IPS DF 6.9 (cell line): Measurements from ENCODE around the gene SAMSN1.

Source experiments
- DNase-seq: peaks from one replicate; pipeline ENCODE4 v3.0.0-alpha.2; 2013; ENCODE audit warnings: low read depth, low spot score
- H3K27ac ChIP-seq: one replicate; pipeline ENCODE4 v1.5.1; 2013; ENCODE audit warnings: low read length, control low read depth
- H3K27me3 ChIP-seq: 2 replicates; pipeline ENCODE4 v1.6.1; 2013; ENCODE audit warnings: mild to moderate bottlenecking, low read length; ENCODE audit not compliant: control insufficient read depth, insufficient read depth
- H3K36me3 ChIP-seq: 2 replicates; pipeline ENCODE4 v1.6.1; 2013; ENCODE audit warnings: low read length; ENCODE audit not compliant: control insufficient read depth, insufficient read depth
- H3K4me1 ChIP-seq: 2 replicates; pipeline ENCODE4 v1.6.1; 2013; ENCODE audit warnings: low read length; ENCODE audit not compliant: control insufficient read depth, insufficient read depth
- H3K4me3 ChIP-seq: 2 replicates; pipeline ENCODE4 v1.5.1; 2013; ENCODE audit warnings: mild to moderate bottlenecking, low read length
- H3K9me3 ChIP-seq: 2 replicates; pipeline ENCODE4 v1.6.1; 2013; ENCODE audit warnings: low read length, inconsistent platforms; ENCODE audit not compliant: control insufficient read depth, insufficient read depth
- WGBS: extraction: QIAGEN DNeasy Blood & Tissue Kit; methylation state at CpG from one replicate; pipeline ENCODE4 v1.1.7; 2013; ENCODE audit warnings: mixed read lengths, missing lambda C conversion rate; ENCODE audit not compliant: insufficient read length, insufficient coverage; 5-methylcytosine and 5-hydroxymethylcytosine counted together

The SAMSN1 gene

DNA sequence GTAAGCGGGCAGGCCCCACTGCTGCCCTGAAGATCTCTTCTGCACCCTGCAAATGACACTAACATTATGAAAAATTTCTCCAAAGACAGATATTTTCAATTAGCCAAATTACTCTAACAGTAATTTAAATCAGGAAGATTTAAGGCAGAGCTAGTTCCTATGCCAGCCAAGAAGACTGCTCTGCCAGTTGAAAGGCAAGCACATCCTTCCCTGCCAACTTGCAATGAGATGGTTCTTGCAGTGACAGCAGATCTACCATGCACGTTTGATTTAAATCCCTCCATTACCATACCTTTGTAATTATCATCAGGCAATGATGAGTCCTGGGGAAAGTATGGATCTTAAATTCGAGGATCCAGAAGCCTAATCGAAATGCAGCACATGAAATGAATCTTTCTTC, 76.5 kb downstream of the SAMSN1 start:
- Histone ChIP-seq H3K27ac (no peak overlapping the region), H3K9me3 (no peaks in the 10 kb centered on the region), H3K27me3 (no peaks in the 10 kb centered on the region), H3K36me3 (no peaks in the 10 kb centered on the region), H3K4me1 (no peaks in the 10 kb centered on the region; the same call in 1 of the 2 replicates), H3K4me3 (no peak overlapping the region)
- DNase-seq = no peak
- no CpG with 5 or more reads among the region's 4 CpGs for WGBS

DNA sequence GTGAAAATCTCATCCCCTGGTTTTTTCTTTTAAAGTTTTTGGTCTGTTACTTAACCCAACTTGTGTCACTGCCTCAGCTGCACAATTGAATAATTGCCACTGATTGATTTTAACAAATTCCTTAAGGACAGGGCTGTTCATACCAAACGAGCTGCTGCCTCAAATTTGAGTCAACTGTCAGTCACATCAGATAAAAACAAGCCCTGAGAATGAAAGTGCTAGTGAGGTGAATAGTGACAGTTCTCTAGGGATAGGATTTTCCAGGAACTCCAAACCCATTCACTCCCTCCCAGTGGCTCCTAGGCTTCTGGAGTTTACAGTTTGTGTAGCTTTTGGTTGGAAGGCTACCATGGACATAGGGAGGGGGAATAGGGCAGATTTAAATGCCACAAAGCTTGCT, 79.4 kb downstream of the SAMSN1 start:
- H3K4me1 ChIP-seq = no peaks in the 10 kb centered on the region; the same call in 1 of the 2 replicates
- H3K27ac ChIP-seq = no peak overlapping the region
- no peaks in the 10 kb centered on the region for H3K9me3 ChIP-seq
- H3K27me3 ChIP-seq = no peaks in the 10 kb centered on the region
- H3K4me3 ChIP-seq = no peak overlapping the region
- no CpG with 5 or more reads among the region's 1 CpG for WGBS
- DNase-seq = no peak
- no peaks in the 10 kb centered on the region for H3K36me3 ChIP-seq

DNA sequence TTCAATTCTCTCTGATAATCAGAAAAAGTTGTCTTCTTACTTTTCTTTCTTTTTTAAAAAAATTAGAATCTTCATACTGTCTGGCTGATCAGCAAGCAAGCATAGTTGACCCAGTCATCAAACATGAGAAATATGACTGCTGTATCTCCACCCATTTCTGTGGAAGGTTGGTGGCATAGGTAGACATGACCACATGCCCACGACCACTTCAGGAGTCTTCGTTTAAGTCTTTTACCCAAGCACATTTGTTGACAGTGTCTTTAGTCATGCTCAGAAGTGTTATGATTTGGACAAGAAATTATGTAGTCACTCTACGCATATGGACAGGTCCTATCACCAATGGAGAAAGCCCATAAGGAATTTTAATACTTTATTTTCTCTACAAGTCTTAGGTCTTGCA, 88.4 kb downstream of the SAMSN1 start:
- H3K36me3 ChIP-seq = no peaks in the 10 kb centered on the region

DNA sequence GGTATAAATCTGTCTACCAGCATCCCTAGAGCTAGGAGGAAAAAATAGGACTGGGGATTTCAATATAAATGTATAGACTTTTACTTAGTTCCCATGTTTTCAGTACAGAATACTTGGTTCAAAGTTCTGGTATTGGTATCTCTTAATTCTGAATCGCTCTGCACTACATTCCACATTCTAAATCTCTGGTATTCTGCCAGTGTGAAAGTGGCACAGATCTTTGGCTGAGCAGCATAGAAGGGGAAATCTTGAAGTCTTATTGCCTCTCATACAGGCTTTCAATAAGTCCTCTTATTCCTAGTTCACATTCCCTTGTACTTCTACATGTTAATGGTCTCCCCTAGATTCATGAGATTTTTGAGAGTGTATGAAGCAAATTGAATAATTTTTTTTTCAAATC, 89.2 kb downstream of the SAMSN1 start:
- WGBS = no CpG with 5 or more reads among the region's 1 CpG

More for the DNA sequence above, 88.4 kb downstream of the SAMSN1 start:
- no peaks in the 10 kb centered on the region for H3K9me3 ChIP-seq
- no peak overlapping the region for H3K4me3 ChIP-seq
- no peak for DNase-seq
- H3K27ac ChIP-seq = no peak overlapping the region
- WGBS = no CpG with 5 or more reads among the region's 3 CpGs
- no peaks in the 10 kb centered on the region for H3K4me1 ChIP-seq
- H3K27me3 ChIP-seq = no peaks in the 10 kb centered on the region

DNA sequence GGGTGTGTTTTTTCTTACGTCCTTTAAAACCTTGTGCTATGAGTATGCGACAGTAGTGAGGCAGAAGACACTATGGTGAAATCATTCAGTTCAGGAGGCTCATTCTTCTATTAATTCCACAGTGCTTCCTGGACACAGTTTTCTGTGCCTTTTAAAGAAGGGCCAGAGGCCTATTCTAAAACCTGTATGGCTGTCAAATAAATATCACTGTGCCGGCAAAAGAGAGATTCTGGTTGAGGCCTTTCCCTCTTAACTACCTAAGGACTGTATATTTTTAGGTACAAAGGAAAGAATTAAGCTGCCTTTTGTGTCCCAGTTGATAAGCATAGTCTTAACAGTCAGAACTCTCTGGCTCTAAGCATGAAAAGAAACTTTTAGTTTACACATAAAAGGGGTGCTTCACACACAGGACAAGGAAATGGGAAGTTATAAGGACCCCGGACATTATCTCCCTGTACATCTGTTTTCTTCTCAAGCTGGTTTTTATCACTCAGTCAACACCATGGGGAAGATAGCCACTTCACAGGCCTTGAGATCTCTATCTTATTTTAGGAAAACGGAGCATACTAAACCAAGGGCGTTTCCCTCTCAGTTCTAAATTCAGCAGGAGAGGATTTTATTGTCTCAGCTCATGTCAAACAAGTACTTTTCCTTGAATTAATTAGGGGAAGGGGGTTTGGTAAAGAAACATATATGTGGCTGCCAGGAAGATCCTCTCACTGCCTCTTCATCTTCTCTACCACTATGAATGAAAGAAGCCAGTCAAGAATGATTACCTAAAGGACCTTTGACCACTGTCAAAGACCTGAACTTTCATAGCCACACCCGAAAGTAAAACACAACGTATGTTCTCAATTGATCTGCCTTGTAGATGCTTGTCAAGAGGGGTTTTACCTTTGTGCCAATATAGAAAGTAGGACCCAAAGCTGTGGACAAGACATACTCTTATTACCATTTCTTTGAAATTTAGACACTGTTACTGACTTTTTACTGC, 91.8 kb downstream of the SAMSN1 start:
- Histone ChIP-seq H3K9me3 (no peaks in the 10 kb centered on the region), H3K4me3 (no peak overlapping the region), H3K27ac (no peak overlapping the region), H3K36me3 (no peaks in the 10 kb centered on the region), H3K27me3 (no peaks in the 10 kb centered on the region), H3K4me1 (no peaks in the 10 kb centered on the region)
- DNase-seq = no peak
- WGBS = no CpG with 5 or more reads among the region's 8 CpGs

More for the DNA sequence above, 89.2 kb downstream of the SAMSN1 start:
- H3K27me3 ChIP-seq = no peaks in the 10 kb centered on the region
- no peak overlapping the region for H3K4me3 ChIP-seq
- no peak for DNase-seq
- H3K4me1 ChIP-seq = no peaks in the 10 kb centered on the region
- H3K36me3 ChIP-seq = no peaks in the 10 kb centered on the region
- H3K27ac ChIP-seq = no peak overlapping the region
- no peaks in the 10 kb centered on the region for H3K9me3 ChIP-seq

DNA sequence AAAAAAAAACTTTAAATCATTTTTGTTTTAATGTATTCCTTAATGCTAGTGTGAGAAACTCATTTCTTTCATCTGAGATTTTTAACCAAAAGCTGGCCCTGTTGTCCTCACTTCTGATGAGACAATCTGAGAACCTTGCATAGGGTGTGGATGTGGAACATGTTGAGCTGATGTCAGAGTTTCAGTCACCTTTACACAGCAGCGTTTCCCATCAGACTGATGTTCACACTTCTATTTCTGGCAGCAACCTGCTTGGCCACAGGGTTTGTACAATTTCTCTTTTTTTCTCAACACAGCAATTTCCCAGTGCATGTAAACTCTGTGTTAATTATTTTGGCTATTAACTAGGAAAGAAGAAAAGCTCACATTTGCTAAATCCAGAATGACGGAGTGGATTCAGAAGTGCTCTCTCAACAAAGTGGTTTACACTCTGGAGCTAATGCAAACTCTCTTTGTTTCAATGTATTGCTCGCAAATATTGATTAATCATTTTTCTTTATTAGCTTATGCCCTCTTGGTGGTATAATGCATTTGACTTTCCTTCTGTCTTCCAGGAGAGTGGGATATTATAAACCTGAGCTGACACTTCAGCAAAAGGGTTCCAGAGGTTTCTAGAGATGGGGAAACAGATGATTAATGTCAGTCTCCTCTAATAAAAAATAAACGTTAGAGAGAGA, 92.6 kb downstream of the SAMSN1 start:
- H3K27ac ChIP-seq = no peak overlapping the region
- H3K4me3 ChIP-seq = no peak overlapping the region
- no peaks in the 10 kb centered on the region for H3K27me3 ChIP-seq
- H3K4me1 ChIP-seq = no peaks in the 10 kb centered on the region
- no peak for DNase-seq
- no peaks in the 10 kb centered on the region for H3K9me3 ChIP-seq
- no peaks in the 10 kb centered on the region for H3K36me3 ChIP-seq
- WGBS = no CpG with 5 or more reads among the region's 4 CpGs

DNA sequence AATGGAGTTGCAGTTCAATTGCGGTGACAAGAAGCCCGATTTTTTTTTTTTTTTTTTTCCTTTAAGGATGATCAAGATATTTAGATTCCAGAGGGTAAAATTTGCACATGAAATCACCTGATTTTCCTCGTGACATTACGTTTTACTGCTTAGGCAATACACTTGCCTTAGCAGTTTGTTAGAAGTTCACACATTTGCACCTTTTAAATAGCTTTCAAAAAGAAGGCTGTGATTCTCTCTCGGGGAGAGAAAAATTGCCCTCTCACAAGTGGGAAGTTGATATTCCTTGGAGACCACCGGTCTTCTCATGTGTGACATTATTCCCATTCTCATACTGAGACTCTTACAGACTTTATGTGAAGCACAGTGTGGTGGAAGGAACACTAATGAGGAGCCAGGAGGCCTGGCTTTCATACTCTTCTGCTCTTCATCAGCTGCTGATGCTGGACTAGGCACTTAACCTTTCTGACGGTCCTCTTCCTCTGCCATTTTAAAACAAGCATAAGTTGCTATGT, 93.3 kb downstream of the SAMSN1 start:
- Histone ChIP-seq H3K4me3 (no peak overlapping the region), H3K27ac (no peak overlapping the region), H3K36me3 (no peaks in the 10 kb centered on the region), H3K27me3 (no peaks in the 10 kb centered on the region), H3K4me1 (no peaks in the 10 kb centered on the region), H3K9me3 (no peaks in the 10 kb centered on the region)
- DNase-seq = no peak
- no CpG with 5 or more reads among the region's 7 CpGs for WGBS

DNA sequence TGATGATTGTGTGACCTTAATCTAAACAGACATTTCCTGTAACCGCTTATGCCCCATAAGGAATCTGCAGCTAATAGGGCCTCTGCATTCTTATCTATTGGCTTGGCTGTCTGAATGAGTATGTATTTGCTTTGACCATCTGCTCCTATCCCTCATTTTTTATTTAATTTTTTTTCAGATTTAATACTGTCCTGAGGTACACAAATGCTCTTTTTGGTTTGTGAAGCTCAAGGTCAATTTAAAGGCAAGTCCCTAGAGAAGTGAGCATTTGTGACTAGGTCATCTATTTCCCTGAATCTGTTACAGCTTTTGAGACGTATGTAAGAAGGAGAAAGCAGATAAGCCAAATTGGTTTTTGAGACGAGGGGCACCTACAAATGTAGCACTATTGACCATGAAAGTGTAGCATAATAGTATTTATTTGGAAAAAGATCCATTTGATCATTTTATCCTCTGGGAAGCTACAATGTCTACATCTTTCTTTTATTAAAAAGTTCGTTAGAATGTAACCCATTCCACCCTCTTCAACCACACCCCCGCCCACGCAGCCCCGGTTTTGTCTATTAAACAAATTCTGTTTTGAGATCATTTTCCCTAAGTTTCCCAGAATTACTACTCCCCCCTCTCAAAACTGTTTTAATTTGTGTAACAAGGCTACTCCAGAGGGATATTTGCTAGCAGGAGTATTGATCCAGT, 93.9 kb downstream of the SAMSN1 start:
- Histone ChIP-seq H3K4me1 (no peaks in the 10 kb centered on the region), H3K27ac (no peak overlapping the region), H3K27me3 (no peaks in the 10 kb centered on the region), H3K4me3 (no peak overlapping the region), H3K36me3 (no peaks in the 10 kb centered on the region), H3K9me3 (no peaks in the 10 kb centered on the region)
- 100% methylated on average over 4 of the region's 7 CpGs for WGBS
- DNase-seq = no peak

DNA sequence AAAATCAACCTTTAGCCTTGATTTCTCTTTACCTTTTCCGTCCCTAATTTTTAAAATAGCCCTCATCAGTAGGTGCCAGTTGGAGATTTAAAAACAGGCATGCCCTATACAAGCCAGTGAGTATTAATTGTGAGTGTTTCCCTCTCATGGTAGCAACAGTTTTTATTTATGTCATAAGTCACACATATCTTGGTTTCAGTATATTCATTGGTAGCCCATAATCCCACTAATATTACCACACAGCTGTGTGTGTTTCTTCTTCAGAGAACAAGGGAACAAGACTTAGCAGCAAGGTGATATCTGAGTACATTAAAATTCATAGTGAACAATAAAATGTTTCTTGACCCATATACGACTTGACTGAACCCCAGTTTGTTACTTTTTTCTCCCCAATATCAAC, 94.6 kb downstream of the SAMSN1 start:
- H3K36me3 ChIP-seq = no peaks in the 10 kb centered on the region
- no peak overlapping the region for H3K4me3 ChIP-seq
- H3K4me1 ChIP-seq = no peaks in the 10 kb centered on the region
- no peak for DNase-seq
- H3K9me3 ChIP-seq = no peaks in the 10 kb centered on the region
- H3K27me3 ChIP-seq = no peaks in the 10 kb centered on the region
- no CpG with 5 or more reads among the region's 2 CpGs for WGBS
- H3K27ac ChIP-seq = no peak overlapping the region

DNA sequence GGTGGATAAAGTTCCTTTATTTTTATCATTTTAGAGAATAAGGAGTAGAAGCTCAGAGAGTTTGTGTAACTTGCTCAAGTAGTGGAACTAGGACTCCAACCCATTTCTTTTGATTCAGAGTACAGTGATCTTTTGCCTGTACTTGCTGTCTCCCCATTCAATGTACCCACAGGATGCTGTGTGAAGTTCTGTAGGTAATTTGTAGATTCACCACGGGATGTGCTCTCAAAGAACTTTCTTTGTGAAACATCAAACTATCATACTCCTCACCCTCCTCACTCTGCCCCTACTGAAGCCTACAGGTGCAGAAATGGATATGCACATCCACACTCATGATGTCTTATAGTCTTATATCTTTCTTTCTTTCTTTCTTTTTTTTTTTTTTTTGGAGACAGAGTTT, 97.3 kb downstream of the SAMSN1 start:
- DNase-seq = no peak
- no peak overlapping the region for H3K4me3 ChIP-seq
- H3K36me3 ChIP-seq = no peaks in the 10 kb centered on the region
- no peaks in the 10 kb centered on the region for H3K27me3 ChIP-seq
- H3K9me3 ChIP-seq = no peaks in the 10 kb centered on the region
- no peak overlapping the region for H3K27ac ChIP-seq
- WGBS = no CpG with 5 or more reads among the region's 1 CpG
- no peaks in the 10 kb centered on the region for H3K4me1 ChIP-seq
